NCI-H526 treated with DMSO at 0.1 percent for 48 hours (cell line): Measurements from ENCODE around the gene BLOC1S2.
"Not testable (repeated sequence)": the region's sequence is repeated elsewhere in the genome, so short reads cannot be mapped to it uniquely, and the experiment has no call there.

Experiments used
- DNase-seq: peaks from one replicate; lab custom pipeline; 2025; lab: John Stamatoyannopoulos, UW

BLOC1S2 gene

DNA sequence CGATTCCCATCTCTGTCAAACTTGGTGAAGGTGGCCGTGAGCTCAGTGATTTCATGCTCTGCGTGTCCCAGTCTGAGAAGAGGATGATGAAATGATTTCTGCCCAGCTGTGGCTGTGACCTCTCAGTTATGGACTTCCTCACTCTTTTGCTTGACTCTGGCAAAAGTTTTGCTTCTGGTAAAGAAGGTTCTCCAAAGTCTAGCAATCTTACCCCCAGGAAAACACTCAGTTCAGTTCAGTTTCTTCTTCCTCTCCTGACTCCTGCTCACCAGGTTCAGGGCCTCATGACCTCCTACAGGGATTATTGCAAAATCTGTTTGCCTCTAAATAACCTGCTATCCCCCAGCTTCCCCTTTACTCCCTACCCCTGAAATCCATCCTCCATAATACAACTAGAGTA lies 4.9 kb upstream of the BLOC1S2 start:
- DNase-seq, result no peak

DNA sequence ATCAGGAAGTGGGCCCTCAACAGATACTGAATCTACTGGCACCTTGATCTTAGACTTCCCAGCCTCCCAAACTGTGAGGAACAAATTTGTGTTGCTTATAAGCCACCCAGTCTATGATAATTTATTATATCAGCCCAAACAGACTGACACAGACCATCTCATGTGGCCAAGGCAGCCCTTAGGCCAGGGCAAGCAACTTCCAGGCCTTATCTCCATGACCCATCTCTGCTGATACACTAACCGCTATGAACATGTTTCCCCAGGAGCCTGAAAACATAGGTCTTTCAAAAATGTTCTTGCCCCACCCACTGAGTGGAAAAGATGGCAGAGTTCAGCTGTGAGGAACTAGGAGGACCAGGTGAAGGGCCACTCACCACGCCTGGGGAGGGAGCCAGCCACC lies 3.2 kb upstream of the BLOC1S2 start:
- DNase-seq, result no peak

DNA sequence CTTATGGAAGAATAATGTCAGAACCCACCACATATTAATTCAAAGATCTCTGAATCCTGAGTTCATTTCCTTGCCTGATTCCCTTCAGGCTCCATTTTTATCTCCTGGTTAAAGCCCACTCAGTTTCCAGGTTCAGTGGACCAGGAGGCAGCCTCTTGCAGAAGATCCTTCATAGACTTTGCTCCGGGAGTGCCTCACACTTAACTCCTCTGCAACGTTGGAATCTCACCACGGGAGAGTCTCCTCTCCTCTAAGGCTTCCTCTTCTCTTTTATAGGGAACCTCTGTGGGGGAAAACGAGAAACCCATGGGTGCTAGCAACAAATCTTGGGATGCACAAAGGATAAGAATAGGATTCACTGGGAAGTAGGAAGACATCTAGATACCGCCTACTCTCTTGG lies 1.7 kb upstream of the BLOC1S2 start:
- no peak for DNase-seq

DNA sequence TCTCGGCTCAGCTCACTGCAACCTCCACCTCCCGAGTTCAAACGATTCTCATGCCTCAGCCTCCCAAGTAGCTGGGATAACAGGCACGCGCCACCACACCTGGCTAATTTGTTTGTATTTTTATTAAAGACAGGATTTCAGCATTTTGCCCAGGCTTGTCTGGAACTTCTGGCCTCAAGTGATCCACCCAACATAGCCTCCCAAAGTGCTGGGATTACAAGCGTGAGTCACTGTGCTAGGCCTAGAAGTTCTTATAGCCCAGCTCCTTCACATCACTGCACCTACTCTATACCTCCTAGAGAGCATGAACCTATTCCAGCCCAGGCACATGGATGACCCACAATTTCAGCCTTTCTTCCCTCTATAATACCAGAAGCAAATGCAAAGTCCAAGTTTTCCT lies 1.3 kb upstream of the BLOC1S2 start:
- no peak for DNase-seq

DNA sequence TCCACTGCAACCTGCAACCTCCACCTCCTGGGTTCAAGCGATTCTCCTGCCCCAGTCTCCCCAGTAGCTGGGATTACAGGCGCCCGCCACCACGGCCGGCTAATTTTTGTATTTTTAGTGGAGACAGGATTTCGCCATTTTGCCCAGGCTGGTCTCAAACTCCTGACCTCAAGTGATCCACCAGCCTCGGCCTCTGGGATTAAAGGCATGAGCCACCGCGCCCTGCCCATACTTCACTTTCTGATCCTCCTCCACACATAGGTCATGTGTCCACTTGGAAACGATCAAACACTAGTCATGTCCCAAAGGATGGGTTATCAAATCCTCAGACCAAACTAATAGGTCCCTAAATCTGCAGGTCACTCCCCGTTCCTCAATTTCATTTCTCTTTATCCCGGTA lies 1.2 kb downstream of the BLOC1S2 start:
- not testable (repeated sequence) for DNase-seq

DNA sequence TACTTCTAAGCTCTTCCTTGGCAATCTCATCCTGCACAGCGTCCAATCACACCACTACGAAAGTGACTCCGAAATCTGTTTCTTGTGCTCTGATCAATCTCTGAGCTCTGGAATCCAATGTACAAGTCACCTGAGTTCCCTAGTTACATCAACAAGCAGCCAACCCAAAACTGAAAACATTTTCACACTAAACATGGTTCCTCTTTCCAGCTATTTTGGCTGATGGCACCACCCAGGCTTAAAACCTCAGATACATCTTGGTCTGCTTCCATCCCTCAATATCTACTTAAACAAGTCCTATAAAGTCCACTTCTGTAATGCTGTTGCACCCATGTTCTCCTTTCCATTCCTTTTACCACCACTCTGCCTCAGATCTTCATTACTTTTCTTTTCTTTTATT lies 3.6 kb downstream of the BLOC1S2 start:
- no peak for DNase-seq

DNA sequence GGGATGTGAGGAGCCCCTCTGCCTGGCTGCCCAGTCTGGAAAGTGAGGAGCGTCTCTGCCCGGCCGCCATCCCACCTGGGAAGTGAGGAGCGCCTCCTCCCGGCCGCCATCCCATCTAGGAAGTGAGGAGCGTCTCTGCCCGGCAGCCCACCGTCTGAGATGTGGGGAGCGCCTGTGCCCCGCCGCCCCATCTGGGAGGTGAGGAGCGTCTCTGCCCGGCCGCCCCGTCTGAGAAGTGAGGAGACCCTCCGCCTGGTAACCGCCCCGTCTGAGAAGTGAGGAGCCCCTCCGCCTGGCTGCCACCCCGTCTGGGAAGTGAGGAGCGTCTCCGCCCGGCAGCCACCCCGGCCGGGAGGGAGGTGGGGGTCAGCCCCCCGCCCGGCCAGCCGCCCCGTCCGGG lies 9.5 kb downstream of the BLOC1S2 start:
- DNase-seq, result not testable (repeated sequence)

DNA sequence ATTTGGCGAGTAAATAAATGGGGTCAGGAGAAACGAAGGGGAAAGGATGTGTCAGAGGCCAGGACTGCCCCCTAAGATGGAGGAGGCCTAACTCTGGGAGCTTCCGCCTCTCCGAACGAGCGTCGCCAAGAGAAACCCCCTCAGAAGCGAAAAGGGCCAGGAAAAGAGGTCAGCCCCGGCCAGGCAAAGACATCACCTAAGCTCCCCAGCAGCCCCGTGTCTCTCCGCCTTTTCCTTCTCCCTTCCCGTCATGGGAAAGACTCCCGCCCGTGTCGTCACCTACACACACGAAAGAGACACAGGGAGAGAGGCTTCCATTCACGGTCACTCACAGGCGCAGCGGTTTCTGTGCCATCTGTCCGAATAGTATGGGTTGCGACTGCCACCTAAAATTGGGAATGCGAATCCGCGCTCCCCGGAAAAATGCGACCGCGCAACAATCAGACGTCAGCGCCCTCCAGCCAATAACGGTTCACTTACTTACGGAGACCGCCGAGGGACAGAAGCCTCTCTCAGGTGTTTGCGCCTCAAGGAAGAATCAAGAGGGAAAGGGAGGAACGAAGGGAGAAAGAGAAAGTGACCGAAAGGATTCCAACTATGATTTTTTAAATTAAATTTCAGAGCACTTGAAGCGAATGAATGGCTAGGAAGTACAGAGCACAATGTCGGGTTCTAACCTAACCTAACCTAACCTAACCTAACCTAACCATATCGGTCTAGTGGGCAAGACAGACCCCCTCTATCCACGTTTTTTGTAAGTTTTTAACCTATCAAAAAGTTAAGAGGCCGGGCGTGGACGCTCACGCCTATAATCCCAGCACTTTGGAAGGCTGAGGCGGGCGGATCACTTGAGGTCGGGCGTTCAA lies 19.0 kb downstream of the BLOC1S2 start, which contains the start of gene CWF19L1:
TSS of gene CWF19L1 (minus strand) at position 400 of the 866 bp plus-strand sequence. CDS start at position 355, 45 bp downstream.
- DNase-seq, result peak; percentile 69

DNA sequence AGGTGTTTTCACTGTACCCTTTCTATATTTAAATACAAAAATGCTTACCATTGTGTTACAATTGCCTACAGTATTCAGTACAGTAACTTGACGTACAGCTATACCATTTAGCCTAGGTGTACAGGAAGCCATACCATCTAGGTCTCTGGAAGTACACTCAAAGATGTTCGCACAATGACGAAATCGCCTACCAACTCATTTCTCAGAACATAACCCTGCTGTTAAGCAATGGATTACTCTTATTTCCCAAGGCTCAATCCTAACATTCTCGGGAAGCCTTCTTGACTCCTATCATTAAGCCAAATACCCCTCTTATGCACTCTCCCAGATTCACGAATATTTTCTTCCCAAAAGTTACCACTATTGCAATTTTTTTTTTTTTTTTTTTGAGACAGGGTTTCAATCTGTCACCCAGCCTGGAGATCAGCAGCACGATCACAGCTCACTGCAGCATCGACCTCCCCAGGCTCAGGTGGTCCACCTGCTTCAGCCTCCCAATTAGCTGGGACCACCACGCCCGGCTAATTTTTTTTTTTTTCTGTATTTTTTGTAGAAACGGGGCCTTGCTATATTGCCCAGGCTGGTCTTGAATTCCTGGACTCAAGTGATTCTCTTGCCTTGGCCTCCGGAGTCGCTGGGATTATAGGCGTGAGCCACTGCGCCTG lies 20.5 kb downstream of the BLOC1S2 start:
- no peak for DNase-seq

DNA sequence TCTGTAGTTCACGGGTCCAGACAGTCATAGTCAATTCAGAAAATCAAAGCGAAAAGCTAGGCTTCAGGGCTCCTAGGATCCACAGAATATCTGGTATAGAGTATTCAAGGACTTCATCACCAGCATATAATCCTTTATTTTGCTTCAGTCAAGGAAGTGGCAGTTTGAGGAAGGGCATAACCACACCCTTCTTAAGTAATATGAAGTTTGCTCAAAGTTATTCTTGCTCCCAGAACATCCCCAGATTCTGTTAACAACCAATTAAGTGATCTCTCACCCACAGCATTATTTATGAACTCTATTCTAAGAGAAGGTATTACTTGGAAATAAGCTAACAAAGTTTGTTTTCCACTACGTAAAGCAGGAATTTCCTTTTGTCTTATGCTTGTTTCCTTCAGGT lies 32.3 kb downstream of the BLOC1S2 start:
- DNase-seq, result no peak

DNA sequence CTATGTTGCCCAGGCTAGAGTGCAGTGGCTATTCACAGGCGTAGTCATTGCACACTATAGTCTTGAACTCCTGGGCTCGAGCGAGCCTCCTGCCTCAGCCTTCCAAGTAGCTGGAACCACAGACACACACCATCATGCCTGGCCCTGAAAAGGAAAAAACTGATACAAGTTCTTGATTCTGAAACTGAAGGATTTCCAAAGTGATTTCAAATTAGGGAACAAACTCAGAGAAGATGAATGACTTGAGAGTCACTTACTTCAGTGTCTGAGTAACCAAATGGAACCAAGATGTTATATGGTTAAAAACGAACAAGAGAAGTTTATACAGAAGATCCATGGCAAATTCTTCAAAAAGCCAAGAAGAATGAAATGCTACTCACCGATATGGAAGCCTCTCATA lies 33.4 kb downstream of the BLOC1S2 start:
- DNase-seq, result no peak

DNA sequence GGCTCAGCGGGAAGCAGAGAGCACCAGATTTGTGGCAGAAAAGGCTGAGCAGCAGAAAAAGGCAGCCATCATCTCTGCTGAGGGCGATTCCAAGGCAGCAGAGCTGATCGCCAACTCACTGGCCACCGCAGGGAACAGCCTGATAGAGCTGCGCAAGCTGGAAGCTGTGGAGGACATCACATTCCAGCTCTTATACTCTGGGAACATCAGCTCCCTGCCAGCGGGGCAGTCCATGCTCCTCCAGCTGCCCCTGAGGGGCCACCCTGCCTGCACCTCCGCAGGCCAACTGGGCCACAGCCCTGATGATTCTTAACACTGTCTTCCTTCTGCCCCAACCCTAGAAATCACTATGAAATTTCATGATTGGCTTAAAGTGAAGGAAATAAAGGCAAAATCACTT lies 37.7 kb downstream of the BLOC1S2 start:
- DNase-seq, result no peak

DNA sequence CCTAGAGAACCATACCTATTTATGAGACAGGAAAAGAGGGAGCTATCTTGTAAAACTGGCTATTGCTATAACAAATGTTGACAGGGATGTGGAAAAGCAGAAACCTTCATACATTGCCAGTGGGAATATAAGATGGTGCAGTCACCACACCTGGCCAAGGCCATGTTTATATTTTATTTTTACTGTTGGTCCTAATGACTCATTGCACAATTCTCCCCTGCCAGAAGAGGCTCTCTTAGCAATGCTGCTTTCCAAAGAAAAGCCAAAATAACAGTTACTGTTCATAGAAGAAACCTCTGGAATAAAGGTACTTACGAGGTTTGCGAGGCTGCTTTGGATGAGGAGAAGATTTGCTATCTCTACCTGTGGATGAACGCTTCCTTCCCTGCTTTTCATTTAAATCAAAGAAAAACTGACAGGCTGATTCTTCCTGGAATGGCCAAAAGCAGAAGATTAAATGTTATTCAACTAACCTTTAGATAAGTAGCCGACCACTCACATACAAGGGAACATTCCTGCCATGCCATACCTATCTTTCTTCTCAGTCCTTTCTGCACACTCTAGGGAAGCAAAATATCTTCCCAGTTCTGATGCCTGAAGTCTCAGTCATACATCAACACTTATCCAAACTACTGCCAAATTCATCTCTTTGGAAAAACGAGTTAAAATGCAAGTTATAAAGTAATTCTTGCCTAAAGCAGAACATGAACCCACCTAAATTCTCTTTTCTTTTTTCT lies 40.8 kb downstream of the BLOC1S2 start:
- DNase-seq, result no peak

DNA sequence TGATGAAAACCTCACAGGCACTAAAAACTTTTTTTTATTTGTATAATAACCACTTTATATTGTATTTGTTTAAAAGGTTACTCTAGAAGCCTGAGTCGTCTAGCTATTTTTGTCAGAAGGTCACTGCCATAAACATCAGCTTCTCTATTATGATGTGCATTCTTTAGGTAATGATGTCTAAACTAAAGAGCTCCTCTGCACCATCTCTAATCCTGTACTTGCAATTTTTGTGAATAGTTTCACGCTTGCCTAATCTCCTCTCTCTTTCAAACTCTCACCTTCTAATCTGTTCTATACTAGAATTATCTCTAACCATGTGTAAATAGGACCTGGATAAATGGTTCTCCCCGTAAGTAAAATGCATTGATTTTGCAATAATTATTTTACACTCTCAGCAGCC lies 46.6 kb downstream of the BLOC1S2 start:
- DNase-seq, result no peak

DNA sequence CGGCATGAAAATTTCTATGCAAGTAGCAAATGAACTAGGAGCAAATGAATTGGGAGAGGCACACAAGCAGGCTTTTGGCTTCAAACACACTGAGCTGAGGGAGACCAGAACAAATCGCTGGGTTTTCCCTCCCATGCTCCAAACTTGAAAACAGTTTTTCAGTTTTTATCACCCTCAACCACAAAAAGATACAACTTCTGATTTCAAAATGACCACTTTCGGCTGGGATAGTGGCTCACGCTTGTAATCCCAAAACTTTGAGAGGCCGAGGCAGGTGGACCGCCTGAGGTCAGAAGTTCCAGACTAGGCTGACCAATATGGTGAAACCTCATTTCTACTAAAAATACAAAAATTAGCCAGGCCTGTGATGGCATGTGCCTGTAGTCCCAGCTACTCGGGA lies 48.1 kb downstream of the BLOC1S2 start:
- DNase-seq, result no peak

DNA sequence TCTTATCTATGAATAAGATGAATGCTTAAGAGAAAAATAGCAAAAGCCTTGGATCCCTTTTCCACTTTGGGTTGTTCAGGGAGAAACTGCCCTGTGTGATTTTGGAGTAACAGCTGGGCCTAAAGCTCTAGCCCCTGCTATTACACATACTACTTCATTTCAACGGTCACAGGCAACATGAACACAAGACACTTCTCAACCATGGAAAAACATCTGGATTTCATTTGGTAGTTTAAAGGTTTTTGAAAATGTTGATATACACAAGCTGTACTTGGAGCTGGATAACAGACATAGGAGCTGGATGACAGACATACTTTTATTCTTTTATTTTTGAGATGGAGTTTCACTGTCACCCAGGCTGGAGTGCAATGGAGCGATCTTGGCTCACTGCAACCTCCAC lies 54.4 kb downstream of the BLOC1S2 start:
- no peak for DNase-seq

DNA sequence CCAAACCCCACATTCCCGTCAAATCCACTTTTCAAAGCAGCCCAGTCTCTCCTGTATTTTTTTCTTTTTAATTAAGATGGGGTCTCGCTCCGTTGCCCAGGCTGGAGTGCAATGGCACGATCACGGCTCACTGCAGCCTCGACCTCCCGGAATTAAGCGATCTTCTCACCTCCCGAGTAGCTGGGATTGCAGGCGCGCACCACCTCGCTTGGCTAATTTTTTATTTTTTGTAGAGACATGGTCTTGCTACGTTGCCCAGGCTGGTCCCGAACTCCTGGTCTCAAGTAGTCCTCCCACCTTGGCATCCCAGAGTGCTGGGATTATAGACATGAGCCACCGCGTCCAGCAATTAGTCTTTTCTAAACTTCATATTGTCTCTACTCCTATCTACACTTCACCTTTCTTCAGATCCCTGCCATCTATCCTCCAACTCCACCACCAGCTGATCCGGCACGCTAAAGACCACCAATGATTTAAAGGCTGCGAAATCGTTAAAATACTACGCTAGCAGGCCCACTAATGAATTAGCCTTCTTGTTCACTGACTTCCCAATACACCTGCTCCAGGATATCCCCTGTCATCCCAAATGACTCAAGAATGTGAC lies 56.6 kb downstream of the BLOC1S2 start:
- DNase-seq, result no peak

DNA sequence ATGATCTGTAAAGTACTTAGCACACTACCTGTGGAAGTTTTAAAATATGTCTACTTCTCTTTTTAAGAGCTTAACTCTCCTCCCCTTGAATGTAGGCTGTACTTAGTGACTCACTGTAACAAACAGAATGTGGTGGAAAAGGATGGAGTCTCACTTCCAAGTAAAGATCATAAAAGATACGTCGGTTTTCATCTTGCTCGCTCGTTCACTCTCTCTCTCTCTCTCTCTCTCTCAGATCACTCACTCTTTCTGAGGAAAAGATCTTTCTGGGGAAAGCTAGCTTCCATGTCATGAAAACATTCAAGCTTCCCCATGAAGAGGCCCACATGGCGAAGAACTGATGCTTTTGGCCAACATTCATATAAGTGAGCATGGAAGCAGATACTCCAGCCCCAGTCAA lies 62.6 kb downstream of the BLOC1S2 start:
- DNase-seq, result no peak
